ENCODE measurements around the gene NTN5. TPM values are rescaled to one million over a fixed set of nuclear protein-coding genes. Genes with fewer than 3 reads are reported as not detected.
A peak's percentile ranks its signal among the peaks of the same experiment; 100 is the strongest.

The NTN5 gene
- total and polyA plus RNA-seq, 9 of the 15 experiments (the other 6 are each of a cell fraction or from before 2014, with no cell fraction given) = not detected

DNA sequence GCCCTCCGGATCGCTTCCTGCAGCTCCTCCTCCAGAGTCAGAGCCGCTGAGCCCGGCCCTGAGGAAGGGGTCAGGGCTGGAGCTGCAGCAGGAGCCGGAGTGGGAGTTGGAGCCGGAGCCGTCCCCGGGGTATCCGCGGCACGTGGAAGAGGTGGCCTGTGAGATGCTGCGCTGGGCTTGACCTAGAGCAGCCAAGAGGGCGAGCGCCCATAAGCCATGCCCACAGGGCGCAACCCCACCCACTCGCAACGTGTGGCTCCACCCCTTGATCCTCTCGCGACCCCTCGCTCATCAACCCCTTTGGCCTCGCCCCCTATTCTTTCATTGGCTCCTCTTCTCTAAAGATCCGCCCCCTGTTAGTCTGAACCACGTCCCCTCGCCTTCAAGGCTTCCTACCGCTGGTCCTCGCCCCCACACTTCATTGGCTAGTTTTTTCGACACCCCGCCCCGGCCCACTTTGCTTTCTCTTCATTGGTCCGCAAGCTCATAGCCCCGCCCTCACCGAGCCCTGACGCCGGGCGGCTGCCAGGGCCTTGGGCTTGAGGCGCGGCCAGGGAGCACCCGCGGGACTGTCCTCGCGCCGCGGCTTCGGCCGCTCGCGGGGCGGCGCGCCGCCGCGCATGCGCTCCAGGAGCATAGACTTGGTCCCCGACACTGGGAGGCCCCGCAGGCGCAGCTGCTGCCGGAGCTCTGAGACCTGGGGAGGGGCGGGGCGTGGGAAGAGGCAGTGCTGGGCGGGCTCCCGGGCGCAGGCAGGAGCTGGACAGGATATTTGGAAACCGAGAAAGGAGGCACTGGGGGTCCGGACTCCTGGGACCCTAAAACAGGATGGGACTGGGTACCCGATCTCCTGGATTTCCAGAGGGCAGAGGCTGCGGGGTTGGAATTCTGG, 41.3 kb upstream of the NTN5 start (continued):
- TF ChIP-seq, protein P1, sequence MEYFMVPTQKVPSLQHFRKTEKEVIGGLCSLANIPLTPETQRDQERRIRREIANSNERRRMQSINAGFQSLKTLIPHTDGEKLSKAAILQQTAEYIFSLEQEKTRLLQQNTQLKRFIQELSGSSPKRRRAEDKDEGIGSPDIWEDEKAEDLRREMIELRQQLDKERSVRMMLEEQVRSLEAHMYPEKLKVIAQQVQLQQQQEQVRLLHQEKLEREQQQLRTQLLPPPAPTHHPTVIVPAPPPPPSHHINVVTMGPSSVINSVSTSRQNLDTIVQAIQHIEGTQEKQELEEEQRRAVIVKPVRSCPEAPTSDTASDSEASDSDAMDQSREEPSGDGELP (CRISPR knock-in tag; IDR thresholded peaks at IDR 0.05; ENCODE audit: borderline replicate concordance) = peak; percentile 70; the same call in 1 of the 2 replicates
- TF ChIP-seq SOX6 (IDR thresholded peaks at IDR 0.05) (no peak), ZNF512 (tag; IDR thresholded peaks at IDR 0.05) (no peak), NFYB (IDR thresholded peaks at IDR 0.05; ENCODE audit: extremely low read depth, insufficient read length) (peak; percentile 93), PHF8 (IDR thresholded peaks at IDR 0.05; ENCODE audit: borderline replicate concordance, low read length) (peak; percentile 39; the same call in 1 of the 2 replicates), ZZZ3 (IDR thresholded peaks at IDR 0.05) (no peak), ILK (tag; IDR thresholded peaks at IDR 0.05; ENCODE audit: borderline replicate concordance, low read depth) (no peak), DPF2 (IDR thresholded peaks at IDR 0.05) (no peak), SLC30A9 (CRISPR knock-in tag; IDR thresholded peaks at IDR 0.05) (no peak), ZNF589 (CRISPR knock-in tag; IDR thresholded peaks at IDR 0.05; ENCODE audit: low read depth) (no peak), GABPB1 (CRISPR knock-in tag; IDR thresholded peaks at IDR 0.05) (no peak), SREBF1 (IDR thresholded peaks at IDR 0.05; ENCODE audit: borderline replicate concordance, low read depth, low read length) (no peak), ZC3H11A (IDR thresholded peaks at IDR 0.05; ENCODE audit: low read depth, low read length) (no peak)
- TF ChIP-seq, protein P2, sequence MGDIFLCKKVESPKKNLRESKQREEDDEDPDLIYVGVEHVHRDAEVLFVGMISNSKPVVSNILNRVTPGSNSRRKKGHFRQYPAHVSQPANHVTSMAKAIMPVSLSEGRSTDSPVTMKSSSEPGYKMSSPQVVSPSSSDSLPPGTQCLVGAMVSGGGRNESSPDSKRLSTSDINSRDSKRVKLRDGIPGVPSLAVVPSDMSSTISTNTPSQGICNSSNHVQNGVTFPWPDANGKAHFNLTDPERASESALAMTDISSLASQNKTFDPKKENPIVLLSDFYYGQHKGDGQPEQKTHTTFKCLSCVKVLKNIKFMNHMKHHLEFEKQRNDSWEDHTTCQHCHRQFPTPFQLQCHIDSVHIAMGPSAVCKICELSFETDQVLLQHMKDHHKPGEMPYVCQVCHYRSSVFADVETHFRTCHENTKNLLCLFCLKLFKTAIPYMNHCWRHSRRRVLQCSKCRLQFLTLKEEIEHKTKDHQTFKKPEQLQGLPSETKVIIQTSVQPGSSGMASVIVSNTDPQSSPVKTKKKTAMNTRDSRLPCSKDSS (IDR thresholded peaks at IDR 0.05; ENCODE audit: low read depth, partially characterized antibody) = no peak
- TF ChIP-seq, protein P3, sequence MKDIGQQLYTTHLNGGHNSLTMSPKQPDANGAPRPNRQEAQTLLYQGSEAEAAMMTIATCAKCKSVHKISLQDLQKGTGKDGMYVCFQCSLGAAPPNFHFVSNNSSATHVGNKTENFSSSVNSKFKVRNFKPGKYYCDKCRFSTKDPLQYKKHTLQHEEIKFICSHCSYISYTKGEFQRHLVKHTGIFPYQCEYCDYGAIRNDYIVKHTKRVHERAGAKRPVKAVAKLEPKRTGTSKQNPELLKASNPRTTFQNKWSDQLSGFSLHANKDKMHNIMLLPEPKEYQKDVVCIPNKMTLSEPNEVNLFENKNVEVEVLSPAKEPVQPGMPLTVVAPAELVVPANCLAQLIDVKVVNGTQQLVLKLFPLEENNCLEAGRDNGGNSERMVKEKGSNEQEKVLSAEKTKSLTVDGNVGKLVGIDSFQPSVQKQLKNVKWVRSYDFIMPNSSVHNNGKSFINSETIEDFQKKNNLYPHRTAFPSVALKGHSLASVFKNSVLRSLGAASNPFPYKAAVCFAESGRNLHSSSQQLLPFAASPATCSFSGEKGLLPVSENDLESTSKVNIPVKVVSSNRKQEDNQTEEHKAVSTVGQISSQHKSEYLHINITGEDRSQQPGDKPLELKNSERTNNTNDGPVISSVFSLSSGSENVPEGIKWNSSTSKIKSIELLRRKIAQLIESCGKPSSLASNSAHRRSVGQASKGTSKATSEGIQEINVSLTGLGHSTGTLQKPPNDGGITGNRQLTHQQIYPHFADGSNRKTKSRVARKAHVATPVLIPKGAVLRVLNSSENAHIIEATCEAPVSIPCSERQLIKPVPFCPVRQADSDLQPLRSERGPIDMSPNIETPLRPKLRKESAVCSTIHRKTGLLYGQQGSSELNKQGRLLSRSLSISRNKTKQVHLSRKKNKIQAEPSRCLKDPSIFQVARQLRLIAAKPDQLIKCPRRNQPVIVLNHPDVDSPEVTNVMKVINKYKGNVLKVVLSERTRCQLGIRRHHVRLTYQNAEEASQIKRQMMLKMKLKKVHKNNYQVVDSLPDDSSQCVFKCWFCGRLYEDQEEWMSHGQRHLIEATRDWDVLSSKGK (CRISPR knock-in tag; IDR thresholded peaks at IDR 0.05) = no peak
- TF ChIP-seq, protein P4, sequence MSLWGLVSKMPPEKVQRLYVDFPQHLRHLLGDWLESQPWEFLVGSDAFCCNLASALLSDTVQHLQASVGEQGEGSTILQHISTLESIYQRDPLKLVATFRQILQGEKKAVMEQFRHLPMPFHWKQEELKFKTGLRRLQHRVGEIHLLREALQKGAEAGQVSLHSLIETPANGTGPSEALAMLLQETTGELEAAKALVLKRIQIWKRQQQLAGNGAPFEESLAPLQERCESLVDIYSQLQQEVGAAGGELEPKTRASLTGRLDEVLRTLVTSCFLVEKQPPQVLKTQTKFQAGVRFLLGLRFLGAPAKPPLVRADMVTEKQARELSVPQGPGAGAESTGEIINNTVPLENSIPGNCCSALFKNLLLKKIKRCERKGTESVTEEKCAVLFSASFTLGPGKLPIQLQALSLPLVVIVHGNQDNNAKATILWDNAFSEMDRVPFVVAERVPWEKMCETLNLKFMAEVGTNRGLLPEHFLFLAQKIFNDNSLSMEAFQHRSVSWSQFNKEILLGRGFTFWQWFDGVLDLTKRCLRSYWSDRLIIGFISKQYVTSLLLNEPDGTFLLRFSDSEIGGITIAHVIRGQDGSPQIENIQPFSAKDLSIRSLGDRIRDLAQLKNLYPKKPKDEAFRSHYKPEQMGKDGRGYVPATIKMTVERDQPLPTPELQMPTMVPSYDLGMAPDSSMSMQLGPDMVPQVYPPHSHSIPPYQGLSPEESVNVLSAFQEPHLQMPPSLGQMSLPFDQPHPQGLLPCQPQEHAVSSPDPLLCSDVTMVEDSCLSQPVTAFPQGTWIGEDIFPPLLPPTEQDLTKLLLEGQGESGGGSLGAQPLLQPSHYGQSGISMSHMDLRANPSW (CRISPR knock-in tag; IDR thresholded peaks at IDR 0.05) = no peak
